Measurements from ENCODE around the gene CPEB1.

GRCh38 chr15:82558502-82558901, 88.7 kb downstream of the CPEB1 start:
- no peak for TF ChIP-seq TRIM24 (CRISPR knock-in tag; IDR thresholded peaks at IDR 0.05)
- no peak for TF ChIP-seq NR2F6 (IDR thresholded peaks at IDR 0.05)
- no peak for TF ChIP-seq NR2F6 (CRISPR knock-in tag; IDR thresholded peaks at IDR 0.05)
- TF ChIP-seq NFE2 (CRISPR knock-in tag; IDR thresholded peaks at IDR 0.05) = no peak
- no peak for TF ChIP-seq GLMP (CRISPR knock-in tag; IDR thresholded peaks at IDR 0.05; ENCODE audit: borderline replicate concordance)
- TF ChIP-seq ZNF24 (IDR thresholded peaks at IDR 0.05) = no peak

All from HepG2 (cell line).